ENCODE measurements around the gene LHFPL2.
"Not testable (repeated sequence)": the region's sequence is repeated elsewhere in the genome, so short reads cannot be mapped to it uniquely, and the experiment has no call there.

The LHFPL2 gene

GRCh38 chr5:78621291-78621738 is 27.3 kb downstream of the LHFPL2 start:
- FAIRE-seq (no peak), DNase-seq (ENCODE audit: low spot score) (no peak)

- not testable (repeated sequence) for FAIRE-seq; DNase-seq (ENCODE audit: low spot score)
Observed at GRCh38 chr5:78620119-78620518, 28.5 kb downstream of the LHFPL2 start.

- FAIRE-seq: no peak
- no peak for DNase-seq (ENCODE audit: low spot score)
Observed at GRCh38 chr5:78618303-78618702, 30.3 kb downstream of the LHFPL2 start.

GRCh38 chr5:78615697-78616096 is 32.9 kb downstream of the LHFPL2 start:
- FAIRE-seq (no peak), DNase-seq (ENCODE audit: low spot score) (peak; percentile 16)

GRCh38 chr5:78614816-78615215 is 33.8 kb downstream of the LHFPL2 start:
- DNase-seq (ENCODE audit: low spot score): no peak
- no peak for FAIRE-seq

- DNase-seq (ENCODE audit: low spot score) (no peak), FAIRE-seq (no peak)
Observed at GRCh38 chr5:78613756-78614155, 34.8 kb downstream of the LHFPL2 start.

- FAIRE-seq: no peak
- DNase-seq (ENCODE audit: low spot score): no peak
Observed at GRCh38 chr5:78613151-78613533, 35.4 kb downstream of the LHFPL2 start.

GRCh38 chr5:78612227-78613150 is 36.1 kb downstream of the LHFPL2 start:
- FAIRE-seq: no peak

GRCh38 chr5:78611126-78611605 is 37.4 kb downstream of the LHFPL2 start:
- FAIRE-seq: no peak
- no peak for DNase-seq (ENCODE audit: low spot score)

More at GRCh38 chr5:78612227-78613150, 36.1 kb downstream of the LHFPL2 start:
- DNase-seq (ENCODE audit: low spot score): no peak

GRCh38 chr5:78610636-78611035 is 37.9 kb downstream of the LHFPL2 start:
- FAIRE-seq: no peak
- DNase-seq (ENCODE audit: low spot score): no peak

GRCh38 chr5:78610163-78610583 is 38.4 kb downstream of the LHFPL2 start:
- DNase-seq (ENCODE audit: low spot score): no peak
- no peak for FAIRE-seq

- DNase-seq (ENCODE audit: low spot score) (no peak), FAIRE-seq (no peak)
Observed at GRCh38 chr5:78607864-78608263, 40.7 kb downstream of the LHFPL2 start.

GRCh38 chr5:78606241-78606640 is 42.3 kb downstream of the LHFPL2 start:
- no peak for DNase-seq (ENCODE audit: low spot score)
- FAIRE-seq: no peak

- no peak for FAIRE-seq
- DNase-seq (ENCODE audit: low spot score): no peak
Observed at GRCh38 chr5:78605611-78606010, 43.0 kb downstream of the LHFPL2 start.

- FAIRE-seq: no peak
- DNase-seq (ENCODE audit: low spot score): no peak
Observed at GRCh38 chr5:78604689-78605285, 43.8 kb downstream of the LHFPL2 start.

- FAIRE-seq (no peak), DNase-seq (ENCODE audit: low spot score) (no peak)
Observed at GRCh38 chr5:78603636-78604175, 44.9 kb downstream of the LHFPL2 start.

- DNase-seq (ENCODE audit: low spot score) (no peak), FAIRE-seq (no peak)
Observed at GRCh38 chr5:78602400-78602799, 46.2 kb downstream of the LHFPL2 start.

GRCh38 chr5:78601559-78602314 is 46.8 kb downstream of the LHFPL2 start:
- FAIRE-seq (no peak), DNase-seq (ENCODE audit: low spot score) (no peak)

- no peak for DNase-seq (ENCODE audit: low spot score)
- FAIRE-seq: no peak
Observed at GRCh38 chr5:78600687-78601414, 47.7 kb downstream of the LHFPL2 start.

GRCh38 chr5:78598973-78599372 is 49.6 kb downstream of the LHFPL2 start:
- no peak for FAIRE-seq
- no peak for DNase-seq (ENCODE audit: low spot score)

- FAIRE-seq (no peak), DNase-seq (ENCODE audit: low spot score) (no peak)
Observed at GRCh38 chr5:78597974-78598371, 50.6 kb downstream of the LHFPL2 start.

All from urothelium cell line (cell line).